ENCODE results near the gene FHL3. TPM values are rescaled to one million over a fixed set of nuclear protein-coding genes. Genes with fewer than 3 reads are reported as not detected.

The FHL3 gene
- 10 to 100 TPM in 2 of 4 donors, 1 to 10 TPM in 2; 8.8 to 14.6 (median 11.9) TPM for total RNA-seq

- no peak for TF ChIP-seq CTCF (IDR thresholded peaks at IDR 0.05; ENCODE audit: low read depth)
Measured at GRCh38 chr1:38005195-38006007, at the start of gene FHL3. Gene FHL3 (minus strand): TSS chr1:38005514. CDS start chr1:37999412, 6,102 bp downstream.

GRCh38 chr1:38053416-38054091 is 48.2 kb upstream of the FHL3 start:
- TF ChIP-seq CTCF (IDR thresholded peaks at IDR 0.05; ENCODE audit: low read depth) = no peak

- no peak for TF ChIP-seq CTCF (IDR thresholded peaks at IDR 0.05; ENCODE audit: low read depth)
Measured at GRCh38 chr1:38052750-38053415, 47.6 kb upstream of the FHL3 start.

- TF ChIP-seq CTCF (IDR thresholded peaks at IDR 0.05; ENCODE audit: low read depth) = no peak
Measured at GRCh38 chr1:38051079-38051543, 45.8 kb upstream of the FHL3 start.

GRCh38 chr1:38050397-38051078 is 45.2 kb upstream of the FHL3 start:
- no peak for TF ChIP-seq CTCF (IDR thresholded peaks at IDR 0.05; ENCODE audit: low read depth)

GRCh38 chr1:38047603-38048141 is 42.4 kb upstream of the FHL3 start:
- no peak for TF ChIP-seq CTCF (IDR thresholded peaks at IDR 0.05; ENCODE audit: low read depth)

All from subcutaneous adipose tissue (tissue), 4 donors.